BLaER1 treated with 17β-estradiol and CSF1 and Interleukin-3, amounts not matched to agents 10 nM and 100 nM (cell line): Measurements from ENCODE around the gene TMEM88.

Source experiments
- H3K27ac ChIP-seq, 11 experiments: shearing (Covaris generic); formaldehyde crosslinking; 2 replicates each; pipeline ENCODE4 v1.8.1; 2022
- H3K27me3 ChIP-seq, 11 experiments: shearing (Covaris generic); formaldehyde crosslinking; 2 replicates each; pipeline ENCODE4 v1.8.1; 2022
- H3K36me3 ChIP-seq, 11 experiments: shearing (Covaris generic); formaldehyde crosslinking; 2 replicates each; pipeline ENCODE4 v1.8.1; 2022
- H3K4me1 ChIP-seq, 10 experiments: shearing (Covaris generic); formaldehyde crosslinking; 2 replicates each; pipeline ENCODE4 v1.8.1; 2022
- H3K4me2 ChIP-seq, 11 experiments: shearing (Covaris generic); formaldehyde crosslinking; 2 replicates each; pipeline ENCODE4 v1.8.1; 2022
- H3K4me3 ChIP-seq, 10 experiments: shearing (Covaris generic); formaldehyde crosslinking; 2 replicates each; pipeline ENCODE4 v1.8.1; 2022
- H3K9ac ChIP-seq, 11 experiments: shearing (Covaris generic); formaldehyde crosslinking; 2 replicates each; pipeline ENCODE4 v1.8.1; 2022
- H3K9me3 ChIP-seq, 11 experiments: shearing (Covaris generic); formaldehyde crosslinking; replicated peaks in 1 of 11; 2 replicates each; pipeline ENCODE4 v1.8.1; 2022
- H4K20me1 ChIP-seq, 11 experiments: shearing (Covaris generic); formaldehyde crosslinking; 2 replicates each; pipeline ENCODE4 v1.8.1; 2022
- Cebpa-rat ChIP-seq, 11 experiments: shearing (Covaris generic); IDR thresholded peaks; 2 replicates each; pipeline ENCODE4 v1.8.1; 2022

TMEM88 gene

GRCh38 chr17:7846063-7846735 lies 8.7 kb upstream of the TMEM88 start:
- Histone ChIP-seq H3K4me1 (peaks cover 15 to 20% (median 18%) of the 10 kb centered on the region in 10 experiments), H3K4me2 (no peak overlapping the region), H3K36me3 (peaks cover 45 to 60% (median 53%) of the 10 kb centered on the region in 11 experiments), H3K9ac (no peak overlapping the region), H4K20me1 (peaks cover 51 to 73% (median 66%) of the 10 kb centered on the region in 11 experiments), H3K27me3 (no peaks in the 10 kb centered on the region), H3K9me3 (no peaks in the 10 kb centered on the region), H3K4me3 (no peak overlapping the region), H3K27ac (no peak overlapping the region)
- TF ChIP-seq Cebpa-rat (IDR thresholded peaks at IDR 0.05), result no peak

DNA sequence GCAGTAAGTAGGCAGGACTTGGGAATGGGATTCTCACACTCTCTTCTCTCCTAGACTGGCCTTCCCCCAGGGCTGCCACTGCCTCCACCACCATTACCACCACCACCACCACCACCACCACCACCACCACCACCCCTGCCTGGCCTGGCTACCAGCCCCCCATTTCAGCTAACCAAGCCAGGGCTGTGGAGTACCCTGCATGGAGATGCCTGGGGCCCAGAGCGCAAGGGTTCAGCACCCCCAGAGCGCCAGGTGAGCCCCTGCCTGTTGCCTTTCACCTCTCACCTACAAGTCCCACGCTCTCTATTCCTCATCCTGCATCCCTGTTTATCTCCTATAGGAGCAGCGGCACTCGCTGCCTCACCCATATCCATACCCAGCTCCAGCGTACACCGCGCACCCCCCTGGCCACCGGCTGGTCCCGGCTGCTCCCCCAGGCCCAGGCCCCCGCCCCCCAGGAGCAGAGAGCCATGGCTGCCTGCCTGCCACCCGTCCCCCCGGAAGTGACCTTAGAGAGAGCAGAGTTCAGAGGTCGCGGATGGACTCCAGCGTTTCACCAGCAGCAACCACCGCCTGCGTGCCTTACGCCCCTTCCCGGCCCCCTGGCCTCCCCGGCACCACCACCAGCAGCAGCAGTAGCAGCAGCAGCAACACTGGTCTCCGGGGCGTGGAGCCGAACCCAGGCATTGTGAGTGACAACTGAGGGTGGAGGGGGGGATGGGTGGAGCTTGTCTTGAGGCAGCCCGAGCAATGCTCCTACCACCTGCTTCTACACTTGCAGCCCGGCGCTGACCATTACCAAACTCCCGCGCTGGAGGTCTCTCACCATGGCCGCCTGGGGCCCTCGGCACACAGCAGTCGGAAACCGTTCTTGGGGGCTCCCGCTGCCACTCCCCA lies 7.9 kb upstream of the TMEM88 start:
- no peak overlapping the region for H3K4me2 ChIP-seq
- peaks cover 52 to 66% (median 59%) of the 10 kb centered on the region in 11 experiments for H3K36me3 ChIP-seq
- H3K27me3 ChIP-seq, result no peaks in the 10 kb centered on the region
- H4K20me1 ChIP-seq, result peaks cover 58 to 76% (median 69%) of the 10 kb centered on the region in 11 experiments
- H3K9me3 ChIP-seq, result no peaks in the 10 kb centered on the region
- no peak overlapping the region for H3K4me3 ChIP-seq
- no peak overlapping the region for H3K9ac ChIP-seq
- H3K4me1 ChIP-seq, result peaks cover 20 to 23% (median 22%) of the 10 kb centered on the region in 10 experiments
- no peak for TF ChIP-seq Cebpa-rat (IDR thresholded peaks at IDR 0.05)
- no peak overlapping the region for H3K27ac ChIP-seq

DNA sequence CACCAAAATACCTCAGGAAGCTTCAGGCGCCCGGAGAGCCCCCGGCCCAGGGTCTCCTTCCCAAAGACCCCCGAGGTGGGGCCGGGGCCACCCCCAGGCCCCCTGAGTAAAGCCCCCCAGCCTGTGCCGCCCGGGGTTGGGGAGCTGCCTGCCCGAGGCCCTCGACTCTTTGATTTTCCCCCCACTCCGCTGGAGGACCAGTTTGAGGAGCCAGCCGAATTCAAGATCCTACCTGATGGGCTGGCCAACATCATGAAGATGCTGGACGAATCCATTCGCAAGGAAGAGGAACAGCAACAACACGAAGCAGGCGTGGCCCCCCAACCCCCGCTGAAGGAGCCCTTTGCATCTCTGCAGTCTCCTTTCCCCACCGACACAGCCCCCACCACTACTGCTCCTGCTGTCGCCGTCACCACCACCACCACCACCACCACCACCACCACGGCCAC lies 6.7 kb upstream of the TMEM88 start:
- Histone ChIP-seq H3K9me3 (no peaks in the 10 kb centered on the region), H3K4me3 (no peak overlapping the region), H3K27me3 (no peaks in the 10 kb centered on the region), H3K9ac (peak overlapping the region in 1 of 11 experiments; percentile 11; a peak in 1 of 22 replicates), H3K4me1 (peaks cover 23 to 31% (median 27%) of the 10 kb centered on the region in 10 experiments), H3K4me2 (no peak overlapping the region), H3K36me3 (peaks cover 63 to 77% (median 70%) of the 10 kb centered on the region in 11 experiments), H3K27ac (no peak overlapping the region), H4K20me1 (peaks cover 67 to 88% (median 81%) of the 10 kb centered on the region in 11 experiments)
- TF ChIP-seq Cebpa-rat (IDR thresholded peaks at IDR 0.05), result no peak

DNA sequence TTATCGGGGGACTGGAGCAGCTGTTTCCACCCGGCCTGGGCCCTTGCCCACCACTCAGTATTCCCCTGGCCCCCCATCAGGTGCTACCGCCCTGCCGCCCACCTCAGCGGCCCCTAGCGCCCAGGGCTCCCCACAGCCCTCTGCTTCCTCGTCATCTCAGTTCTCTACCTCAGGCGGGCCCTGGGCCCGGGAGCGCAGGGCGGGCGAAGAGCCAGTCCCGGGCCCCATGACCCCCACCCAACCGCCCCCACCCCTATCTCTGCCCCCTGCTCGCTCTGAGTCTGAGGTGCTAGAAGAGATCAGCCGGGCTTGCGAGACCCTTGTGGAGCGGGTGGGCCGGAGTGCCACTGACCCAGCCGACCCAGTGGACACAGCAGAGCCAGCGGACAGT lies 6.1 kb upstream of the TMEM88 start:
- peaks cover 69 to 83% (median 76%) of the 10 kb centered on the region in 11 experiments for H3K36me3 ChIP-seq
- no peaks in the 10 kb centered on the region for H3K27me3 ChIP-seq
- peaks cover 23 to 31% (median 26%) of the 10 kb centered on the region in 10 experiments for H3K4me1 ChIP-seq
- no peak overlapping the region; a peak in 1 of 22 replicates for H3K9ac ChIP-seq
- H3K27ac ChIP-seq, result no peak overlapping the region
- H3K4me2 ChIP-seq, result no peak overlapping the region
- H3K4me3 ChIP-seq, result no peak overlapping the region
- H4K20me1 ChIP-seq, result peaks cover 73 to 94% (median 83%) of the 10 kb centered on the region in 11 experiments
- no peak for TF ChIP-seq Cebpa-rat (IDR thresholded peaks at IDR 0.05)
- no peaks in the 10 kb centered on the region for H3K9me3 ChIP-seq

GRCh38 chr17:7849130-7849750 lies 5.6 kb upstream of the TMEM88 start:
- Histone ChIP-seq H4K20me1 (peaks cover 70 to 95% (median 82%) of the 10 kb centered on the region in 11 experiments), H3K4me2 (no peak overlapping the region), H3K36me3 (peaks cover 74 to 88% (median 81%) of the 10 kb centered on the region in 11 experiments), H3K4me3 (no peak overlapping the region), H3K4me1 (peaks cover 23 to 31% (median 26%) of the 10 kb centered on the region in 10 experiments), H3K9ac (peak overlapping the region in 3 of 11 experiments; percentile 8 to 46 (median 22); a peak in 2 of 22 replicates), H3K27me3 (no peaks in the 10 kb centered on the region), H3K27ac (no peak overlapping the region), H3K9me3 (no peaks in the 10 kb centered on the region)
- TF ChIP-seq Cebpa-rat (IDR thresholded peaks at IDR 0.05), result no peak

DNA sequence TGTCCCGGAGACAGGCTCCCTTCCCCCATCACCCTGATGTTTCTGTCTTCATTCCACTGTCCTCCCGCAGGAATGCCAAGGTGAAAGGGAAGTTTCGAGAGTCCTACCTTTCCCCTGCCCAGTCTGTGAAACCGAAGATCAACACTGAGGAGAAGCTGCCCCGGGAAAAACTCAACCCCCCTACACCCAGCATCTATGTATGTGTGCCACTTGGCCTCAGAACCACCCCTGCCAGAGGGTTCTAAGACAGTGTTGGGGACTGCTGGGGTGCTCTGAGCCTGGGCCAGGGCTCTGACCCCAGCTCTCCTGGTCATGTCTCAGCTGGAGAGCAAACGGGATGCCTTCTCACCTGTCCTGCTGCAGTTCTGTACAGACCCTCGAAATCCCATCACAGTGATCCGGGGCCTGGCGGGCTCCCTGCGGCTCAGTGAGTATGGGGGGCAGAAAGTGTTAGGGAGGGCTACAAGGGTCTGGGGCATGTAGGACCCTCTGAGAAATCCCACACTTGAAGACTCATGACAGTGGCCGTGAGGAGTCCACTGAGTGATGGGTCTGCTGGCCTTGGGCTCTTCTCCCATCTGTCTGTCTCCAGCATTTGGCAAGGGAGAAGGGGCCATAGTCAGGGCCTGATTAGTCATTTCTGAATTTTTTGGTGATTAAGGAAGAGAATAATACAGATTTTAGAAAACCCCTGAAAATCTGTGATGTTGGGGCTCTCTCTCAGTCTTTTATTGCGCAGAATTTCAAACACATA lies 4.9 kb upstream of the TMEM88 start:
- TF ChIP-seq Cebpa-rat (IDR thresholded peaks at IDR 0.05), result no peak
- H3K27me3 ChIP-seq, result no peaks in the 10 kb centered on the region
- peaks cover 65 to 88% (median 75%) of the 10 kb centered on the region in 11 experiments for H4K20me1 ChIP-seq
- H3K9ac ChIP-seq, result peak overlapping the region in 6 of 11 experiments; percentile 8 to 46 (median 21); a peak in 4 of 22 replicates
- H3K4me3 ChIP-seq, result no peak overlapping the region
- no peak overlapping the region for H3K4me2 ChIP-seq
- H3K4me1 ChIP-seq, result peaks cover 23 to 35% (median 28%) of the 10 kb centered on the region in 10 experiments
- H3K36me3 ChIP-seq, result peaks cover 79 to 95% (median 86%) of the 10 kb centered on the region in 11 experiments
- H3K27ac ChIP-seq, result no peak overlapping the region
- no peaks in the 10 kb centered on the region for H3K9me3 ChIP-seq

- peaks cover 55 to 86% (median 66%) of the 10 kb centered on the region in 11 experiments for H4K20me1 ChIP-seq
- no peak overlapping the region for H3K27ac ChIP-seq
- H3K27me3 ChIP-seq, result no peaks in the 10 kb centered on the region
- TF ChIP-seq Cebpa-rat (IDR thresholded peaks at IDR 0.05), result no peak
- H3K4me1 ChIP-seq, result peaks cover 26 to 36% (median 29%) of the 10 kb centered on the region in 10 experiments
- no peaks in the 10 kb centered on the region for H3K9me3 ChIP-seq
- peak overlapping the region in 7 of 11 experiments; percentile 3 to 57 (median 15); a peak in 4 of 22 replicates for H3K9ac ChIP-seq
- H3K36me3 ChIP-seq, result peaks cover 72 to 93% (median 84%) of the 10 kb centered on the region in 11 experiments
- peak overlapping the region in 7 of 10 experiments; percentile 28 to 61 (median 46); a peak in 6 of 20 replicates for H3K4me3 ChIP-seq
- peak overlapping the region; percentile 54 to 85 (median 68) for H3K4me2 ChIP-seq
Observed at GRCh38 chr17:7850701-7851437, 4.0 kb upstream of the TMEM88 start.
